HCT116 (cell line): ENCODE data around the gene NSUN2. TPM values are rescaled to one million over a fixed set of nuclear protein-coding genes. Genes with fewer than 3 reads are reported as not detected.

ENCODE experiments used
- ATAC-seq: fragments of 200-7000 bp; cut with Tn5 transposase; 2 replicates; pipeline ENCODE4 v1.9.1; 2020; ENCODE audit warnings: mild to moderate bottlenecking, moderate library complexity
- BruUV-seq: library from RNA; stranded (reverse); fragments of 400-500 nt; replicated peaks from 2 replicates; lab custom pipeline; 2021; lab: Mats Ljungman, UMichigan
- CTCF ChIA-PET: fragments of 300-600 bp; sonication (Branson Sonifier 250); formaldehyde crosslinking; loops from one replicate; lab custom pipeline; 2021; ENCODE audit warnings: antibody characterized with exemption; lab: Charles Lee
- POLR2A ChIA-PET: fragments of 300-600, 350-600 bp; sonication (Branson Sonifier 250); formaldehyde crosslinking; loops from one replicate; lab custom pipeline; 2021; ENCODE audit warnings: antibody characterized with exemption; lab: Charles Lee
- RAD21 ChIA-PET, 2 experiments: fragments of 300-600 bp; sonication (Branson Sonifier 250); formaldehyde crosslinking; loops; one replicate each; lab custom pipeline; 2023; ENCODE audit warnings: low total read pairs in 2 of 2; ENCODE audit not compliant: uncharacterized antibody in 2 of 2, unreplicated experiment in 2 of 2, low non-redundant PET in 1 of 2; lab: Charles Lee
- DNase-seq: peaks from one replicate; pipeline ENCODE4 v3.0.0-alpha.2; 2010; ENCODE audit warnings: low read depth, low spot score
- H2AFZ ChIP-seq: fragments of 200-600 bp; shearing (Covaris generic), sonication (generic); 2 replicates; pipeline ENCODE4 v1.6.1; 2017; ENCODE audit warnings: low read depth, mixed run types, mixed read lengths, antibody characterized with exemption, low read length; ENCODE audit not compliant: poor library complexity, severe bottlenecking
- H3K27ac ChIP-seq: 2 replicates; pipeline ENCODE4 v1.5.1; 2012; ENCODE audit warnings: low read depth, low read length
- H3K27me3 ChIP-seq: fragments of 200-600 bp; sonication (generic); 2 replicates; pipeline ENCODE4 v1.6.1; 2016; ENCODE audit warnings: mixed run types, low read length, mixed read lengths; ENCODE audit not compliant: insufficient read depth
- H3K36me3 ChIP-seq, 2 experiments: fragments of 200-500 bp in 1 of 2; fragments of 200-600 bp in 1 of 2; sonication (Bioruptor generic) in 1 of 2; sonication (generic) in 1 of 2; 2 replicates each; pipeline versions ENCODE4 v1.5.1 to v1.6.1; 2014 to 2016; ENCODE audit warnings: low read length in 2 of 2, inconsistent platforms in 1 of 2, mixed read lengths in 1 of 2, mixed run types in 1 of 2; ENCODE audit not compliant: insufficient read depth in 2 of 2, control insufficient read depth in 1 of 2
- H3K4me1 ChIP-seq, 2 experiments: fragments of 200-600 bp in 1 of 2; sonication (generic) in 1 of 2; 2 replicates each; pipeline versions ENCODE4 v1.5.1 to v1.6.1; 2012 to 2017; ENCODE audit warnings: low read length in 2 of 2, inconsistent platforms in 1 of 2, mild to moderate bottlenecking in 1 of 2, mixed read lengths in 1 of 2, mixed run types in 1 of 2, moderate library complexity in 1 of 2; ENCODE audit not compliant: insufficient read depth in 2 of 2, control insufficient read depth in 1 of 2
- H3K4me2 ChIP-seq: fragments of 200-600 bp; sonication (generic); 2 replicates; pipeline ENCODE4 v1.6.1; 2017; ENCODE audit warnings: mixed run types, low read length, mixed read lengths
- H3K4me3 ChIP-seq, 2 experiments: fragments of 200-600 bp in 1 of 2; sonication (generic) in 1 of 2; replicated peaks in 1 of 2; 2 replicates each; pipeline ENCODE4 v1.5.1; 2011 to 2016; ENCODE audit warnings: low read length in 2 of 2, control low read depth in 1 of 2, low read depth in 1 of 2, mild to moderate bottlenecking in 1 of 2, mixed read lengths in 1 of 2, mixed run types in 1 of 2
- H3K79me2 ChIP-seq: fragments of 200-600 bp; sonication (generic); 2 replicates; pipeline ENCODE4 v1.6.1; 2017; ENCODE audit warnings: mild to moderate bottlenecking, mixed run types, low read length, moderate library complexity, mixed read lengths; ENCODE audit not compliant: insufficient read depth
- H3K9ac ChIP-seq: fragments of 200-600 bp; sonication (generic); 2 replicates; pipeline ENCODE4 v1.6.1; 2016; ENCODE audit warnings: low read length, mixed read lengths
- H3K9me2 ChIP-seq: fragments of 200-600 bp; sonication (generic), shearing (Covaris generic); 2 replicates; pipeline ENCODE4 v1.6.1; 2017; ENCODE audit warnings: mixed run types, mild to moderate bottlenecking, moderate library complexity; ENCODE audit not compliant: insufficient read depth
- H3K9me3 ChIP-seq, 2 experiments: fragments of 200-500 bp in 1 of 2; fragments of 200-600 bp in 1 of 2; sonication (Bioruptor generic) in 1 of 2; sonication (generic) in 1 of 2; 2 replicates each; pipeline ENCODE4 v1.6.1; 2014 to 2017; ENCODE audit warnings: low read length in 2 of 2, mixed read lengths in 2 of 2, inconsistent platforms in 1 of 2, low read depth in 1 of 2, mild to moderate bottlenecking in 1 of 2, mixed run types in 1 of 2, moderate library complexity in 1 of 2; ENCODE audit not compliant: control insufficient read depth in 1 of 2, insufficient read depth in 1 of 2
- H4K20me1 ChIP-seq: fragments of 200-600 bp; sonication (generic), shearing (Covaris generic); 2 replicates; pipeline ENCODE4 v1.6.1; 2017; ENCODE audit warnings: mixed run types, mild to moderate bottlenecking, moderate library complexity; ENCODE audit not compliant: insufficient read depth
- EGR1 ChIP-seq: IDR thresholded peaks from 2 replicates; pipeline ENCODE4 v1.6.1; 2012; ENCODE audit warnings: low read depth
- ELF1 ChIP-seq: IDR thresholded peaks from 2 replicates; pipeline ENCODE4 v1.6.1; 2012; ENCODE audit warnings: low read depth, borderline replicate concordance
- EZH2phosphoT487 ChIP-seq: fragments of 200-600 bp; IDR thresholded peaks from 2 replicates; pipeline ENCODE4 v1.6.1; 2018; ENCODE audit warnings: antibody characterized with exemption, borderline replicate concordance
- FOSL1 ChIP-seq: IDR thresholded peaks from 2 replicates; pipeline ENCODE4 v1.6.1; 2012; ENCODE audit warnings: low read depth
- RAD21 ChIP-seq: IDR thresholded peaks from 2 replicates; pipeline ENCODE4 v1.6.1; 2012; ENCODE audit warnings: low read depth, mild to moderate bottlenecking
- SIN3A ChIP-seq: IDR thresholded peaks from 2 replicates; pipeline ENCODE4 v1.6.1; 2012; ENCODE audit warnings: low read depth
- SP1 ChIP-seq: IDR thresholded peaks from 2 replicates; pipeline ENCODE4 v1.6.1; 2012; ENCODE audit warnings: low read depth
- SRF ChIP-seq: IDR thresholded peaks from 2 replicates; pipeline ENCODE4 v1.6.1; 2012; ENCODE audit warnings: low read depth
- TCF7L2 ChIP-seq: IDR thresholded peaks from 2 replicates; pipeline ENCODE4 v1.7.0; 2011; ENCODE audit warnings: borderline replicate concordance, inconsistent platforms; ENCODE audit not compliant: insufficient read depth, insufficient read length; ENCODE audit errors: extremely low read depth
- ZFX ChIP-seq: fragments of 450-650 bp; IDR thresholded peaks from 2 replicates; pipeline ENCODE4 v1.6.1; 2017
- intact Hi-C: fragments of 100-400 bp; cut with micrococcal nuclease; formaldehyde crosslinking; loops from 2 replicates; pipeline ENCODE4 v1.10.0; 2022
- total RNA-seq: library from RNA; stranded (reverse); gene quantifications from one replicate; pipeline ENCODE4 v1.2.1, GENCODE V29; 2021; ENCODE audit not compliant: unreplicated experiment
- TF ChIP-seq, protein P1 (sequence below): IDR thresholded peaks from 2 replicates; pipeline ENCODE4 v1.6.1; 2012
- TF ChIP-seq, protein P2 (sequence below): IDR thresholded peaks from 2 replicates; pipeline ENCODE4 v1.6.1; 2012
- TF ChIP-seq, protein P3 (sequence below): IDR thresholded peaks from 2 replicates; pipeline ENCODE4 v1.6.1; 2012; ENCODE audit warnings: low read depth
- TF ChIP-seq, protein P4 (sequence below), 3 experiments: fragments of 200-600 bp in 1 of 3; sonication (generic) in 1 of 3; IDR thresholded peaks in 2 of 3; conservative IDR thresholded peaks in 1 of 3; 2 replicates each; pipeline ENCODE4 v1.5.1; 2012 to 2017; ENCODE audit warnings: low read depth in 2 of 3, low read length in 2 of 3, antibody characterized with exemption in 1 of 3, borderline replicate concordance in 1 of 3, control low read depth in 1 of 3, mild to moderate bottlenecking in 1 of 3, mixed read lengths in 1 of 3, mixed run types in 1 of 3, moderate library complexity in 1 of 3; ENCODE audit not compliant: insufficient read depth in 1 of 3

NSUN2 gene
- total RNA-seq, 1 experiment from 2014 or later, result 101 TPM

DNA sequence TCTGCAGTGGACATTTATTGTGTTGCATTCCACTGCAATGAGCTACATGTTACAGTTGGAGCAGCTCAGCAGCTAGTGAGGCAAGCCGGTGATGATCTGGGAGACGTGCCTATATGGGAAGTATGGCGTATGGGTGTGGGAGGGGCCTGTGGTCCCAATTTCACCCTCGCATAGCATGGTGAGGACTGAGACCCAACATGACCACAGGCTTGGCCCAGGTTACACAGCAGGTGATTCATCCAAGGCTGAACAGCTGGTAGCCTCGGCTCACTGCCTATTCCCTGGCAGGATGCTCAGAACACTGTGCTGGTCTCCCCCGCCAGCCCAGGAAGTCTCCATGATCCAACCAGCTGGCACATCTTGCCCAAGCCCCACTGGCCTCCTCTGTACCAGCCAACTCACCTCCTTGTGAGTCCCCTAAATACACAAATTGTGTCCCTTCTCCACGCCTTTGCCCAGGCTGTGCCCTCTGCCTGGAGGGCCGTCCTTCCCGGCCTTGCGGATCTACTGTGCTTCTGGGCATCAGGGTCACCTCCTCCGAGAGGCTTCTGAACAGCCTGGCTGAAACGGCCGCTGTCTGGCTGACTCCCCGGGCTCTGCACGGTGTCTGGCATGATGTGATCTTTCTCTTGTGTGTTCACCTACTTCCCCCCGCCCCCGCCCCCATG lies 81.4 kb downstream of the NSUN2 start:
- Histone ChIP-seq H3K4me3 (no peak overlapping the region), H3K27ac (no peak overlapping the region), H2AFZ (no peak overlapping the region), H3K4me2 (no peak overlapping the region), H4K20me1 (no peaks in the 10 kb centered on the region), H3K9me3 (no peaks in the 10 kb centered on the region), H3K9me2 (no peaks in the 10 kb centered on the region), H3K36me3 (no peaks in the 10 kb centered on the region), H3K4me1 (no peaks in the 10 kb centered on the region), H3K9ac (no peak overlapping the region), H3K27me3 (peaks cover 21% of the 10 kb centered on the region), H3K79me2 (no peaks in the 10 kb centered on the region)
- intact Hi-C loops, result no loop called here
- no peak for DNase-seq
- BruUV-seq, result no TSS peak
- CTCF ChIA-PET, result no interaction called here
- POLR2A ChIA-PET, result no interaction called here
- RAD21 ChIA-PET, result no interaction called here
- no peak; the same call in 1 of the 2 replicates for ATAC-seq
- TF ChIP-seq ELF1, result no peak
- no peak for TF ChIP-seq TCF7L2
- TF ChIP-seq, protein P1, sequence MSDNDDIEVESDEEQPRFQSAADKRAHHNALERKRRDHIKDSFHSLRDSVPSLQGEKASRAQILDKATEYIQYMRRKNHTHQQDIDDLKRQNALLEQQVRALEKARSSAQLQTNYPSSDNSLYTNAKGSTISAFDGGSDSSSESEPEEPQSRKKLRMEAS, result no peak
- TF ChIP-seq, protein P2, sequence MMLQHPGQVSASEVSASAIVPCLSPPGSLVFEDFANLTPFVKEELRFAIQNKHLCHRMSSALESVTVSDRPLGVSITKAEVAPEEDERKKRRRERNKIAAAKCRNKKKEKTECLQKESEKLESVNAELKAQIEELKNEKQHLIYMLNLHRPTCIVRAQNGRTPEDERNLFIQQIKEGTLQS, result no peak
- TF ChIP-seq SRF, result no peak
- no peak for TF ChIP-seq EGR1
- no peak for TF ChIP-seq EZH2phosphoT487

DNA sequence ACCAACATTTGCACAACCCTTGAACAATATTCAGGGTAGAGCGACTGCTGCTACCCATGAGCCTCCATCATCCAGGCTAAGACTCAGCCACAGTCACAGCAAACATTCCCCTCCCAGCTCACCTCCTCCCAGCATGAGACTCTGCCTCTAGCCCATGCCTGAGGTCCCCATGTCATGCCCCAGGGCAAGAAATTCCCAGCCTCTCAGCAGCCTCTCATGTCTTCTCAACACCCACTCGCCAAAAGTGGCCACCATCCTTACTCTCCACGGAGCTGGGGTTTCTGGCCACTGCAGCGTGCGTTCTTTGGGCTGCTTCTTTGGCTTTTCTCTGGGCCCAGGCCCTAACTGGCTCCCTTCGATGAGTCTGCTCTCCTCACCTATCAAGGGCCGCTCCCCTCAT lies 82.2 kb downstream of the NSUN2 start:
- Histone ChIP-seq H3K79me2 (no peaks in the 10 kb centered on the region), H4K20me1 (no peaks in the 10 kb centered on the region), H3K4me2 (no peak overlapping the region), H3K4me1 (no peaks in the 10 kb centered on the region), H3K27me3 (peaks cover 14% of the 10 kb centered on the region), H3K9ac (no peak overlapping the region), H2AFZ (no peak overlapping the region), H3K9me3 (no peaks in the 10 kb centered on the region), H3K4me3 (no peak overlapping the region), H3K36me3 (no peaks in the 10 kb centered on the region), H3K9me2 (no peaks in the 10 kb centered on the region), H3K27ac (no peak overlapping the region)
- POLR2A ChIA-PET, result no interaction called here
- RAD21 ChIA-PET, result no interaction called here
- DNase-seq, result no peak
- no TSS peak for BruUV-seq
- CTCF ChIA-PET, result no interaction called here
- no peak for ATAC-seq
- intact Hi-C loops, result no loop called here
- TF ChIP-seq RAD21, result no peak
- no peak for TF ChIP-seq SP1
- TF ChIP-seq SIN3A, result no peak
- TF ChIP-seq, protein P3, sequence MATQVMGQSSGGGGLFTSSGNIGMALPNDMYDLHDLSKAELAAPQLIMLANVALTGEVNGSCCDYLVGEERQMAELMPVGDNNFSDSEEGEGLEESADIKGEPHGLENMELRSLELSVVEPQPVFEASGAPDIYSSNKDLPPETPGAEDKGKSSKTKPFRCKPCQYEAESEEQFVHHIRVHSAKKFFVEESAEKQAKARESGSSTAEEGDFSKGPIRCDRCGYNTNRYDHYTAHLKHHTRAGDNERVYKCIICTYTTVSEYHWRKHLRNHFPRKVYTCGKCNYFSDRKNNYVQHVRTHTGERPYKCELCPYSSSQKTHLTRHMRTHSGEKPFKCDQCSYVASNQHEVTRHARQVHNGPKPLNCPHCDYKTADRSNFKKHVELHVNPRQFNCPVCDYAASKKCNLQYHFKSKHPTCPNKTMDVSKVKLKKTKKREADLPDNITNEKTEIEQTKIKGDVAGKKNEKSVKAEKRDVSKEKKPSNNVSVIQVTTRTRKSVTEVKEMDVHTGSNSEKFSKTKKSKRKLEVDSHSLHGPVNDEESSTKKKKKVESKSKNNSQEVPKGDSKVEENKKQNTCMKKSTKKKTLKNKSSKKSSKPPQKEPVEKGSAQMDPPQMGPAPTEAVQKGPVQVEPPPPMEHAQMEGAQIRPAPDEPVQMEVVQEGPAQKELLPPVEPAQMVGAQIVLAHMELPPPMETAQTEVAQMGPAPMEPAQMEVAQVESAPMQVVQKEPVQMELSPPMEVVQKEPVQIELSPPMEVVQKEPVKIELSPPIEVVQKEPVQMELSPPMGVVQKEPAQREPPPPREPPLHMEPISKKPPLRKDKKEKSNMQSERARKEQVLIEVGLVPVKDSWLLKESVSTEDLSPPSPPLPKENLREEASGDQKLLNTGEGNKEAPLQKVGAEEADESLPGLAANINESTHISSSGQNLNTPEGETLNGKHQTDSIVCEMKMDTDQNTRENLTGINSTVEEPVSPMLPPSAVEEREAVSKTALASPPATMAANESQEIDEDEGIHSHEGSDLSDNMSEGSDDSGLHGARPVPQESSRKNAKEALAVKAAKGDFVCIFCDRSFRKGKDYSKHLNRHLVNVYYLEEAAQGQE, result no peak
- no peak for TF ChIP-seq FOSL1
- TF ChIP-seq, protein P2, result no peak
- TF ChIP-seq, protein P4, sequence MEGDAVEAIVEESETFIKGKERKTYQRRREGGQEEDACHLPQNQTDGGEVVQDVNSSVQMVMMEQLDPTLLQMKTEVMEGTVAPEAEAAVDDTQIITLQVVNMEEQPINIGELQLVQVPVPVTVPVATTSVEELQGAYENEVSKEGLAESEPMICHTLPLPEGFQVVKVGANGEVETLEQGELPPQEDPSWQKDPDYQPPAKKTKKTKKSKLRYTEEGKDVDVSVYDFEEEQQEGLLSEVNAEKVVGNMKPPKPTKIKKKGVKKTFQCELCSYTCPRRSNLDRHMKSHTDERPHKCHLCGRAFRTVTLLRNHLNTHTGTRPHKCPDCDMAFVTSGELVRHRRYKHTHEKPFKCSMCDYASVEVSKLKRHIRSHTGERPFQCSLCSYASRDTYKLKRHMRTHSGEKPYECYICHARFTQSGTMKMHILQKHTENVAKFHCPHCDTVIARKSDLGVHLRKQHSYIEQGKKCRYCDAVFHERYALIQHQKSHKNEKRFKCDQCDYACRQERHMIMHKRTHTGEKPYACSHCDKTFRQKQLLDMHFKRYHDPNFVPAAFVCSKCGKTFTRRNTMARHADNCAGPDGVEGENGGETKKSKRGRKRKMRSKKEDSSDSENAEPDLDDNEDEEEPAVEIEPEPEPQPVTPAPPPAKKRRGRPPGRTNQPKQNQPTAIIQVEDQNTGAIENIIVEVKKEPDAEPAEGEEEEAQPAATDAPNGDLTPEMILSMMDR (IDR thresholded peaks at IDR 0.05 in 2 of 3, conservative IDR thresholded peaks at IDR 0.05 in 1 of 3; ENCODE audit: borderline replicate concordance in 1 of 3, insufficient read depth in 1 of 3, low read depth in 2 of 3, low read length in 2 of 3), result no peak
- TF ChIP-seq, protein P1, result no peak
- TF ChIP-seq ZFX, result no peak
